GM21717 (cell line): ENCODE measurements around the gene CTDSP1.

Experiments
- ATAC-seq: cut with Tn5 transposase; IDR thresholded peaks from one replicate; pipeline ENCODE4 v1.9.1; 2021; ENCODE audit warnings: mild to moderate bottlenecking, moderate library complexity; ENCODE audit not compliant: unreplicated experiment

The CTDSP1 gene

GRCh38 chr2:218422403-218423086 is 22.9 kb downstream of the CTDSP1 start:
- no peak for ATAC-seq

GRCh38 chr2:218423584-218423983 is 23.9 kb downstream of the CTDSP1 start:
- ATAC-seq, result no peak

- ATAC-seq, result no peak
Observed at GRCh38 chr2:218425531-218425930, 25.9 kb downstream of the CTDSP1 start.

GRCh38 chr2:218427741-218428140 is 28.1 kb downstream of the CTDSP1 start:
- ATAC-seq, result no peak

- no peak for ATAC-seq
Observed at GRCh38 chr2:218428846-218429558, 29.3 kb downstream of the CTDSP1 start.

- no peak for ATAC-seq
Observed at GRCh38 chr2:218429911-218430692, 30.4 kb downstream of the CTDSP1 start.

- no peak for ATAC-seq
Observed at GRCh38 chr2:218430721-218431120, 31.1 kb downstream of the CTDSP1 start.

- no peak for ATAC-seq
Observed at GRCh38 chr2:218431878-218432277, 32.2 kb downstream of the CTDSP1 start.

- ATAC-seq, result no peak
Observed at GRCh38 chr2:218432676-218433365, 33.2 kb downstream of the CTDSP1 start.

- ATAC-seq, result no peak
Observed at GRCh38 chr2:218434456-218434855, 34.8 kb downstream of the CTDSP1 start.

- no peak for ATAC-seq
Observed at GRCh38 chr2:218435003-218435982, 35.6 kb downstream of the CTDSP1 start.

GRCh38 chr2:218436992-218437391 is 37.3 kb downstream of the CTDSP1 start:
- ATAC-seq, result no peak

GRCh38 chr2:218437969-218438368 is 38.3 kb downstream of the CTDSP1 start:
- no peak for ATAC-seq

GRCh38 chr2:218438596-218438995 is 38.9 kb downstream of the CTDSP1 start:
- no peak for ATAC-seq

GRCh38 chr2:218444692-218445357 is 45.2 kb downstream of the CTDSP1 start:
- ATAC-seq, result no peak

- ATAC-seq, result no peak
Observed at GRCh38 chr2:218445602-218446001, 45.9 kb downstream of the CTDSP1 start.

GRCh38 chr2:218446547-218446946 is 46.9 kb downstream of the CTDSP1 start:
- no peak for ATAC-seq

GRCh38 chr2:218447072-218447471 is 47.4 kb downstream of the CTDSP1 start:
- no peak for ATAC-seq

GRCh38 chr2:218448934-218449333 is 49.3 kb downstream of the CTDSP1 start:
- no peak for ATAC-seq
